ENCODE data around the gene KCNN3.

The KCNN3 gene

GRCh38 chr1:154844297-154844681 lies 25.8 kb downstream of the KCNN3 start:
- Mint-ChIP-seq H3K36me3 (ENCODE audit: low read depth) (no peaks in the 10 kb centered on the region), H3K27me3 (ENCODE audit: low read depth) (no peaks in the 10 kb centered on the region), H3K27ac (no peak overlapping the region), H3K4me1 (ENCODE audit: low read depth) (peaks cover 4% of the 10 kb centered on the region), H3K4me3 (no peak overlapping the region), H3K9me3 (no peaks in the 10 kb centered on the region)

- Mint-ChIP-seq H3K4me3 (no peak overlapping the region), H3K9me3 (no peaks in the 10 kb centered on the region), H3K27ac (no peak overlapping the region), H3K36me3 (ENCODE audit: low read depth) (no peaks in the 10 kb centered on the region), H3K4me1 (ENCODE audit: low read depth) (peaks cover 3% of the 10 kb centered on the region), H3K27me3 (ENCODE audit: low read depth) (no peaks in the 10 kb centered on the region)
Observed at GRCh38 chr1:154843636-154844296, 26.3 kb downstream of the KCNN3 start.

GRCh38 chr1:154842635-154843034 lies 27.4 kb downstream of the KCNN3 start:
- no peak overlapping the region for H3K4me3 Mint-ChIP-seq
- H3K9me3 Mint-ChIP-seq, result no peaks in the 10 kb centered on the region
- no peak overlapping the region for H3K27ac Mint-ChIP-seq

GRCh38 chr1:154841384-154841783 lies 28.7 kb downstream of the KCNN3 start:
- peaks cover 3% of the 10 kb centered on the region for H3K4me1 Mint-ChIP-seq (ENCODE audit: low read depth)
- no peaks in the 10 kb centered on the region for H3K36me3 Mint-ChIP-seq (ENCODE audit: low read depth)
- no peak overlapping the region for H3K4me3 Mint-ChIP-seq
- H3K9me3 Mint-ChIP-seq, result no peaks in the 10 kb centered on the region
- no peak overlapping the region for H3K27ac Mint-ChIP-seq
- H3K27me3 Mint-ChIP-seq (ENCODE audit: low read depth), result peaks cover 3% of the 10 kb centered on the region

More at GRCh38 chr1:154842635-154843034, 27.4 kb downstream of the KCNN3 start:
- H3K36me3 Mint-ChIP-seq (ENCODE audit: low read depth), result no peaks in the 10 kb centered on the region
- no peaks in the 10 kb centered on the region for H3K27me3 Mint-ChIP-seq (ENCODE audit: low read depth)
- peaks cover 3% of the 10 kb centered on the region for H3K4me1 Mint-ChIP-seq (ENCODE audit: low read depth)

GRCh38 chr1:154840269-154841176 lies 29.6 kb downstream of the KCNN3 start:
- Mint-ChIP-seq H3K4me3 (no peak overlapping the region), H3K4me1 (ENCODE audit: low read depth) (peaks cover 3% of the 10 kb centered on the region), H3K9me3 (no peaks in the 10 kb centered on the region), H3K27me3 (ENCODE audit: low read depth) (peaks cover 9% of the 10 kb centered on the region), H3K27ac (no peak overlapping the region), H3K36me3 (ENCODE audit: low read depth) (no peaks in the 10 kb centered on the region)

GRCh38 chr1:154839691-154840090 lies 30.4 kb downstream of the KCNN3 start:
- peaks cover 13% of the 10 kb centered on the region for H3K27me3 Mint-ChIP-seq (ENCODE audit: low read depth)
- H3K9me3 Mint-ChIP-seq, result no peaks in the 10 kb centered on the region
- H3K4me3 Mint-ChIP-seq, result no peak overlapping the region
- H3K4me1 Mint-ChIP-seq (ENCODE audit: low read depth), result peaks cover 3% of the 10 kb centered on the region
- no peak overlapping the region for H3K27ac Mint-ChIP-seq
- no peaks in the 10 kb centered on the region for H3K36me3 Mint-ChIP-seq (ENCODE audit: low read depth)

GRCh38 chr1:154838988-154839387 lies 31.1 kb downstream of the KCNN3 start:
- peaks cover 16% of the 10 kb centered on the region for H3K27me3 Mint-ChIP-seq (ENCODE audit: low read depth)
- H3K4me1 Mint-ChIP-seq (ENCODE audit: low read depth), result peaks cover 3% of the 10 kb centered on the region
- no peaks in the 10 kb centered on the region for H3K36me3 Mint-ChIP-seq (ENCODE audit: low read depth)
- no peak overlapping the region for H3K27ac Mint-ChIP-seq
- H3K9me3 Mint-ChIP-seq, result no peaks in the 10 kb centered on the region
- no peak overlapping the region for H3K4me3 Mint-ChIP-seq

GRCh38 chr1:154838461-154838860 lies 31.6 kb downstream of the KCNN3 start:
- H3K4me1 Mint-ChIP-seq (ENCODE audit: low read depth), result peaks cover 5% of the 10 kb centered on the region
- no peaks in the 10 kb centered on the region for H3K9me3 Mint-ChIP-seq
- peaks cover 16% of the 10 kb centered on the region for H3K27me3 Mint-ChIP-seq (ENCODE audit: low read depth)
- no peak overlapping the region for H3K27ac Mint-ChIP-seq
- H3K36me3 Mint-ChIP-seq (ENCODE audit: low read depth), result no peaks in the 10 kb centered on the region
- no peak overlapping the region for H3K4me3 Mint-ChIP-seq

GRCh38 chr1:154837672-154838171 lies 32.4 kb downstream of the KCNN3 start:
- Mint-ChIP-seq H3K4me1 (ENCODE audit: low read depth) (peaks cover 6% of the 10 kb centered on the region), H3K36me3 (ENCODE audit: low read depth) (no peaks in the 10 kb centered on the region), H3K27ac (no peak overlapping the region), H3K9me3 (no peaks in the 10 kb centered on the region), H3K27me3 (ENCODE audit: low read depth) (peaks cover 16% of the 10 kb centered on the region), H3K4me3 (no peak overlapping the region)

GRCh38 chr1:154837034-154837671 lies 32.9 kb downstream of the KCNN3 start:
- H3K27me3 Mint-ChIP-seq (ENCODE audit: low read depth), result peaks cover 16% of the 10 kb centered on the region
- H3K4me3 Mint-ChIP-seq, result no peak overlapping the region
- H3K36me3 Mint-ChIP-seq (ENCODE audit: low read depth), result no peaks in the 10 kb centered on the region
- H3K27ac Mint-ChIP-seq, result no peak overlapping the region
- H3K4me1 Mint-ChIP-seq (ENCODE audit: low read depth), result peaks cover 10% of the 10 kb centered on the region
- H3K9me3 Mint-ChIP-seq, result no peaks in the 10 kb centered on the region

- Mint-ChIP-seq H3K27me3 (ENCODE audit: low read depth) (peaks cover 16% of the 10 kb centered on the region), H3K9me3 (no peaks in the 10 kb centered on the region), H3K4me1 (ENCODE audit: low read depth) (peaks cover 10% of the 10 kb centered on the region), H3K36me3 (ENCODE audit: low read depth) (no peaks in the 10 kb centered on the region), H3K27ac (no peak overlapping the region), H3K4me3 (no peak overlapping the region)
Observed at GRCh38 chr1:154835531-154836324, 34.4 kb downstream of the KCNN3 start.

- Mint-ChIP-seq H3K9me3 (no peaks in the 10 kb centered on the region), H3K4me3 (no peak overlapping the region), H3K27ac (no peak overlapping the region), H3K4me1 (ENCODE audit: low read depth) (peaks cover 7% of the 10 kb centered on the region), H3K36me3 (ENCODE audit: low read depth) (no peaks in the 10 kb centered on the region), H3K27me3 (ENCODE audit: low read depth) (peaks cover 18% of the 10 kb centered on the region)
Observed at GRCh38 chr1:154833841-154834240, 36.2 kb downstream of the KCNN3 start.

- H3K36me3 Mint-ChIP-seq (ENCODE audit: low read depth), result no peaks in the 10 kb centered on the region
- H3K27me3 Mint-ChIP-seq (ENCODE audit: low read depth), result peaks cover 21% of the 10 kb centered on the region
- no peak overlapping the region for H3K4me3 Mint-ChIP-seq
- no peaks in the 10 kb centered on the region for H3K9me3 Mint-ChIP-seq
- H3K4me1 Mint-ChIP-seq (ENCODE audit: low read depth), result peaks cover 7% of the 10 kb centered on the region
- H3K27ac Mint-ChIP-seq, result no peak overlapping the region
Observed at GRCh38 chr1:154833209-154833608, 36.9 kb downstream of the KCNN3 start.

- H3K27ac Mint-ChIP-seq, result no peak overlapping the region
- peaks cover 7% of the 10 kb centered on the region for H3K4me1 Mint-ChIP-seq (ENCODE audit: low read depth)
- H3K9me3 Mint-ChIP-seq, result no peaks in the 10 kb centered on the region
- H3K27me3 Mint-ChIP-seq (ENCODE audit: low read depth), result peaks cover 21% of the 10 kb centered on the region
- H3K4me3 Mint-ChIP-seq, result no peak overlapping the region
- H3K36me3 Mint-ChIP-seq (ENCODE audit: low read depth), result no peaks in the 10 kb centered on the region
Observed at GRCh38 chr1:154832384-154832783, 37.7 kb downstream of the KCNN3 start.
